ENCODE data around the gene MKRN2.

DNA sequence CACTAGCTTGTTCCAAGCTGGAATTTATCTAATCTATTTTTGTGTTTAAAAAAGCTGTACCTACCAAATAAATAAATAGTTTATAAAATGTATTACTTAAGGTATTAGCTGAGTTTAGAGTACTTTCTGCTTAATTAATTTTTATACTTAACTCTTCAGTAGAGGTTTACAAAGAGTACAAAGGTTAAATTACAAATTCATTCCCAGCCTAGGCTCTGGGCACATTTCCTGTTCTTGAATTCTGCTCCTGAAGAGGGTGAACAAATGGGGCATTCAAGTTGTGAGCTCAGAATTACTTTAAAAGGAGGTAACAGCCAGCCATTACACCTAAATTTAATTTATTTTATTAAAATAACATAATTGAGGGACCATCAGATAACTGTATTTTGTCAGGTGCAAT lies 26.4 kb downstream of the MKRN2 start:
- no peak for TF ChIP-seq GATA2 (IDR thresholded peaks at IDR 0.05; ENCODE audit: low read depth, low read length)
- TF ChIP-seq GATA3 (IDR thresholded peaks at IDR 0.05; ENCODE audit: low read depth, low read length), result no peak

Data from SH-SY5Y (cell line).